ENCODE data around the gene MTCH1. TPM values are rescaled to one million over a fixed set of nuclear protein-coding genes. Genes with fewer than 3 reads are reported as not detected.

MTCH1 gene
- total RNA-seq, 3 donors from 2014 or later, result 187 to 229 (median 215) TPM

DNA sequence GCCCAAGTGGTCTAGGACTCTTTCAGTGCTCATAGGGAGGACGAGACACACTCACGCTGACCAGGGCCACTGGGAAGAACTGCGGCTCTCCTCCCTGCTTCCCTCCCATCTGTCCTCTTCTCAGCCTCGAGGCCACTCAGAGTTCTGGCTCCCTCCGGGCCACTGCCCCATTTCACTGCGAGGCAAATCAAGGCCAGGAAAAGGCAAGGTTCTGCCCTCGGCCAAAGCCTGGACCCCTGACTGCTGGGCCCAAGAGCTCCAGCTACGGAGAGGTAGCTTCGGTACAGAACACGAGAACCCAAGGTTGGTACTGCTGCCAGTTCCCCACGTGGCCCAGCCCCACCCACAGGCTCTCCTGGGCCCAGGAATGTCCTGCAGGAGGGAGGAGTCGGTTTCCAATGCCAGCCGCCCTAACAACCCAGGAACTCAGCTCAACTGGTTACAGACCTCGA, 16.7 kb downstream of the MTCH1 start:
- H3K4me3 ChIP-seq, result no peak overlapping the region
- peak overlapping the region; percentile 22 to 30 for H3K27ac ChIP-seq
- H3K4me1 ChIP-seq, result peaks cover 0 to under 1% of the 10 kb centered on the region in 2 donors
- intact Hi-C loops (cut with DNase I; ENCODE audit: low total_unique reads), result no loop called here
- peak in 1 of 2 donors; percentile 62 for DNase-seq (ENCODE audit: low spot score in 2 of 2)
- no peaks in the 10 kb centered on the region for H3K36me3 ChIP-seq
- no peaks in the 10 kb centered on the region for H3K27me3 ChIP-seq
- TF ChIP-seq POLR2A (IDR thresholded peaks at IDR 0.05) (no peak), POLR2AphosphoS5 (IDR thresholded peaks at IDR 0.05) (no peak)
- TF ChIP-seq, protein P1, sequence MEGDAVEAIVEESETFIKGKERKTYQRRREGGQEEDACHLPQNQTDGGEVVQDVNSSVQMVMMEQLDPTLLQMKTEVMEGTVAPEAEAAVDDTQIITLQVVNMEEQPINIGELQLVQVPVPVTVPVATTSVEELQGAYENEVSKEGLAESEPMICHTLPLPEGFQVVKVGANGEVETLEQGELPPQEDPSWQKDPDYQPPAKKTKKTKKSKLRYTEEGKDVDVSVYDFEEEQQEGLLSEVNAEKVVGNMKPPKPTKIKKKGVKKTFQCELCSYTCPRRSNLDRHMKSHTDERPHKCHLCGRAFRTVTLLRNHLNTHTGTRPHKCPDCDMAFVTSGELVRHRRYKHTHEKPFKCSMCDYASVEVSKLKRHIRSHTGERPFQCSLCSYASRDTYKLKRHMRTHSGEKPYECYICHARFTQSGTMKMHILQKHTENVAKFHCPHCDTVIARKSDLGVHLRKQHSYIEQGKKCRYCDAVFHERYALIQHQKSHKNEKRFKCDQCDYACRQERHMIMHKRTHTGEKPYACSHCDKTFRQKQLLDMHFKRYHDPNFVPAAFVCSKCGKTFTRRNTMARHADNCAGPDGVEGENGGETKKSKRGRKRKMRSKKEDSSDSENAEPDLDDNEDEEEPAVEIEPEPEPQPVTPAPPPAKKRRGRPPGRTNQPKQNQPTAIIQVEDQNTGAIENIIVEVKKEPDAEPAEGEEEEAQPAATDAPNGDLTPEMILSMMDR (IDR thresholded peaks at IDR 0.05), result no peak
- H3K9me3 ChIP-seq, result no peaks in the 10 kb centered on the region

DNA sequence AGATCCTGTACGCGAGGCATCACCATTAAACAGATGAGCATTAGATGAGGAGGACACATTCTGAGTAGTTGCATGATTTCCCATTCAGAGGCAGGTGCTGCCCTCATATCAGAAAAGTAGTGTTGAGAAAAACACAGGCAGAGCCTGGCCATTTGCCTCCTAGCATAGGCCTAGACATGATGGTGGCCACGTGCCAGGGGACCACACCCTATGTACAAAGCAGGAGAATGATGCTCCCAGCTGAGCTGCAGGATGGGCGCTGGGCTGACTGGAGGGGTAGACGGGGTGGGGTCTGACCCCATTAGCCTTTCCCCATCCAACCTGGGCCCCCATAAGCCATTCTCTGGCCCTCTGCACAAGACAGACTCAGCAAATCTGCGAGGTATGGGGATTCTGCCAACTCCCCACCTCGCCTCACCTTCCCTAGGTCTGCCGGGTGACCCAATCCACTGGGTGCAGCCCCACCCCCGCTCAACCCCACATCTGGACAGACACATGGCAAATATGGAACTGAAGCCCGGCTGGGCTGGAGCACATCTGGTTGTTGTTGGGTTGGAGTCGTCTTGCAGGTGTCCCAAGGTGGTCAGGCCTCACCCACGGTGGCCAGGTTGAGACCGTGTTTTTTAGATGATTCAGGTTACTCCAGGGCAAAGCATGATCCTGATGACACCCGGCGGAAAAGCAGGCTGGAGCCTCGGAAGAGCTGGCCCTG, 17.6 kb downstream of the MTCH1 start:
- Histone ChIP-seq H3K27me3 (no peaks in the 10 kb centered on the region), H3K4me1 (peaks cover 0 to 9% of the 10 kb centered on the region in 2 donors), H3K4me3 (no peak overlapping the region), H3K9me3 (no peaks in the 10 kb centered on the region), H3K27ac (peak overlapping the region; percentile 22), H3K36me3 (no peaks in the 10 kb centered on the region)
- TF ChIP-seq, protein P1 (IDR thresholded peaks at IDR 0.05), result no peak
- no peak for TF ChIP-seq POLR2AphosphoS5 (IDR thresholded peaks at IDR 0.05)
- TF ChIP-seq POLR2A (IDR thresholded peaks at IDR 0.05), result no peak
- intact Hi-C loops (cut with DNase I; ENCODE audit: low total_unique reads), result no loop called here
- DNase-seq (ENCODE audit: low spot score in 2 of 2), result no peak

DNA sequence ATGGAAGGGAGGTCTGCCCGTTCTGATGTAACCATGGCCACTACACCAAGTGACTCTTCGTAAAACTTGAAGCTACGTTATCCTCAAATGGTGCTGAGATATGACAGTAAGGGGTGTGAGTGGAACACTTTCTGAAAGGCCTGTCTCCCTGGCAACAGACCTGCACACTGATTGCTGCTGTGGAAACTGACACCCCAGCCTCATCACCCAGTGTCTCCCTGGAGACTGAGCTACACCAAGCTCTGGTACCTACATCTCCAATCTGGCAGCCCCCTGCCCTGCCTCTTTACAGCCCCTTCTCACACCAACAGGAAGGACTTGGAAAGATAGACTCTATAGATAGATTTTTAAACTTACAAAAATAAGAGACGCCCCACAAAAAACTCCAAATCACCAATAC, 18.2 kb downstream of the MTCH1 start:
- Histone ChIP-seq H3K27ac (no peak overlapping the region), H3K36me3 (no peaks in the 10 kb centered on the region), H3K9me3 (no peaks in the 10 kb centered on the region), H3K4me3 (no peak overlapping the region), H3K4me1 (peaks cover 0 to 10% of the 10 kb centered on the region in 2 donors), H3K27me3 (no peaks in the 10 kb centered on the region)
- DNase-seq (ENCODE audit: low spot score in 2 of 2), result no peak
- intact Hi-C loops (cut with DNase I; ENCODE audit: low total_unique reads), result no loop called here
- TF ChIP-seq, protein P1 (IDR thresholded peaks at IDR 0.05), result no peak
- TF ChIP-seq POLR2AphosphoS5 (IDR thresholded peaks at IDR 0.05) (no peak), POLR2A (IDR thresholded peaks at IDR 0.05) (no peak)

DNA sequence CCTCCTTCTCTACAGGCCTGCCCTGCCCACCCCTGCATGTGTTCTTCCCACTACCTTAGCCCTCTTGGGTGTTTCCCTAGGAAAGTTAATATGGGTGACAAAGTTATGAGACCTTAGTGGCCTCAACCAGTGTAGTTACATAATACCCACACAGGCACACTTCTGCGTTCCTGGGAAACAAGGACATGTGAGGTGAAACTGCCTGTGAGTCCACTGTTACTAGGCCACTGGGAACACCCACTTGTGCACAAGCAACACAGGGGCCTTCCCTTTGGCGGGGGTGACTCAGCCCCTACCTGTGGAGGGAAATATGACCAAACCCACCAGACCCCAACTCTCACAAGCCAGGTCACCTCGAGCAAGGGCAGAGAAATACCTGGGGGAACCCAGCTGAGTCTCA, 18.7 kb downstream of the MTCH1 start:
- Histone ChIP-seq H3K27me3 (no peaks in the 10 kb centered on the region), H3K36me3 (no peaks in the 10 kb centered on the region), H3K4me3 (no peak overlapping the region), H3K4me1 (peaks cover 0 to 10% of the 10 kb centered on the region in 2 donors), H3K9me3 (no peaks in the 10 kb centered on the region), H3K27ac (no peak overlapping the region)
- no peak for DNase-seq (ENCODE audit: low spot score in 2 of 2)
- intact Hi-C loops (cut with DNase I; ENCODE audit: low total_unique reads), result no loop called here
- TF ChIP-seq POLR2AphosphoS5 (IDR thresholded peaks at IDR 0.05), result no peak
- TF ChIP-seq, protein P1 (IDR thresholded peaks at IDR 0.05), result no peak
- no peak for TF ChIP-seq POLR2A (IDR thresholded peaks at IDR 0.05)

DNA sequence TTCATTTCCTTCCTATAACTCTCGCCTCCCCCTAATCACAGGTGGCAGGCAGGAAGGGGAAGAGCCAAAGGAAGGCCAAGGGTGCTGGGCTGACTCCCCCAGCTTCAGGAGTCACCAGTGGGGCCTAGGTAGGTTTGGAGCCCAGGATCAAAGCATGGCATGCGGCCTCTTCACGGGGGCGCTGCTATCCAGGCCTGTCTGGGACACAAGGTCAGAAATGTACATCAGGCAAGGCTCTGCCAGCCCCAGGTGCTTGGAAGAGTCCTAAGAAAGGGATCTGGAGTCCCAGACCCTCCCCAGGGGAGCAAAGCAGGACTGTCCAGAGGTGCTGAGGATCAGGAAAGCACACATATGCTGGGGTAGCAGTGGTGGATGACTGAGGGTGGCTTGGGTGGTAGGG, 21.1 kb downstream of the MTCH1 start:
- H3K4me1 ChIP-seq, result peaks cover 0 to 18% of the 10 kb centered on the region in 2 donors
- DNase-seq (ENCODE audit: low spot score in 2 of 2), result no peak
- H3K27me3 ChIP-seq, result no peaks in the 10 kb centered on the region
- H3K4me3 ChIP-seq, result no peak overlapping the region
- no peaks in the 10 kb centered on the region for H3K36me3 ChIP-seq
- peak overlapping the region; percentile 14 to 20 for H3K27ac ChIP-seq
- no peaks in the 10 kb centered on the region for H3K9me3 ChIP-seq
- intact Hi-C loops (cut with DNase I; ENCODE audit: low total_unique reads), result no loop called here
- TF ChIP-seq POLR2AphosphoS5 (IDR thresholded peaks at IDR 0.05), result no peak
